ENCODE data around the gene ZNF462. TPM values are rescaled to one million over a fixed set of nuclear protein-coding genes. Genes with fewer than 3 reads are reported as not detected.
A peak's percentile ranks its signal among the peaks of the same experiment; 100 is the strongest.

ZNF462 gene
- total RNA-seq, 6 experiments from 2014 or later: 0.93 to 4.0 (median 2.9) TPM

GRCh38 chr9:106947106-106947900 is 84.3 kb downstream of the ZNF462 start:
- DNase-seq (no peak), ATAC-seq (peak in 1 of 4 donors; percentile 25)
- intact Hi-C loops (cut with DNase I): no loop called here
- no peak overlapping the region for H3K27ac ChIP-seq
- no peaks in the 10 kb centered on the region for H3K36me3 ChIP-seq
- no peak overlapping the region for H3K4me3 ChIP-seq
- WGBS (ENCODE audit: insufficient coverage, low coverage, low lambda C conversion rate, missing lambda C conversion rate): 58% methylated on average over 8 of the region's 8 CpGs
- no peaks in the 10 kb centered on the region for H3K9me3 ChIP-seq
- no peaks in the 10 kb centered on the region for H3K27me3 ChIP-seq
- TF ChIP-seq CTCF (IDR thresholded peaks at IDR 0.05) (no peak), POLR2A (IDR thresholded peaks at IDR 0.05) (no peak)
- peaks cover 0 to 3% (median 0%) of the 10 kb centered on the region in 4 donors for H3K4me1 ChIP-seq

- H3K27ac ChIP-seq: no peak overlapping the region
- intact Hi-C loops (cut with DNase I): no loop called here
- H3K9me3 ChIP-seq: peaks cover 0 to 4% (median 0%) of the 10 kb centered on the region in 4 donors
- no peaks in the 10 kb centered on the region for H3K27me3 ChIP-seq
- TF ChIP-seq CTCF (IDR thresholded peaks at IDR 0.05) (no peak), POLR2A (IDR thresholded peaks at IDR 0.05) (no peak)
- H3K4me3 ChIP-seq: no peak overlapping the region
- H3K4me1 ChIP-seq: no peaks in the 10 kb centered on the region
- whole genome bisulfite sequencing (ENCODE audit: insufficient coverage, low coverage, low lambda C conversion rate, missing lambda C conversion rate): 68% methylated on average over 3 of the region's 3 CpGs
- no peaks in the 10 kb centered on the region for H3K36me3 ChIP-seq
- no peak for DNase-seq
- no peak for ATAC-seq
Observed at GRCh38 chr9:106953174-106953573, 90.2 kb downstream of the ZNF462 start.

GRCh38 chr9:106954558-106954957 is 91.6 kb downstream of the ZNF462 start:
- DNase-seq: no peak
- TF ChIP-seq CTCF (IDR thresholded peaks at IDR 0.05) (no peak), POLR2A (IDR thresholded peaks at IDR 0.05) (no peak)
- peaks cover 0 to 4% (median 0%) of the 10 kb centered on the region in 4 donors for H3K9me3 ChIP-seq
- no peak for ATAC-seq
- no peak overlapping the region for H3K4me3 ChIP-seq
- no peaks in the 10 kb centered on the region for H3K36me3 ChIP-seq
- H3K27ac ChIP-seq: no peak overlapping the region
- WGBS (ENCODE audit: insufficient coverage, low coverage, low lambda C conversion rate, missing lambda C conversion rate): 40% methylated on average over 1 of the region's 1 CpG
- H3K4me1 ChIP-seq: no peaks in the 10 kb centered on the region
- intact Hi-C loops (cut with DNase I): no loop called here
- H3K27me3 ChIP-seq: no peaks in the 10 kb centered on the region

- Histone ChIP-seq H3K9me3 (peaks cover 0 to 4% (median 0%) of the 10 kb centered on the region in 4 donors), H3K27me3 (no peaks in the 10 kb centered on the region), H3K4me1 (no peaks in the 10 kb centered on the region), H3K27ac (no peak overlapping the region), H3K36me3 (no peaks in the 10 kb centered on the region), H3K4me3 (no peak overlapping the region)
- no peak for ATAC-seq
- intact Hi-C loops (cut with DNase I): no loop called here
- WGBS (ENCODE audit: insufficient coverage, low coverage, low lambda C conversion rate, missing lambda C conversion rate): 78% methylated on average over 3 of the region's 3 CpGs
- no peak for DNase-seq
- TF ChIP-seq POLR2A (IDR thresholded peaks at IDR 0.05) (no peak), CTCF (IDR thresholded peaks at IDR 0.05) (no peak)
Observed at GRCh38 chr9:106954974-106955850, 92.2 kb downstream of the ZNF462 start.
